ENCODE data around the gene CDKN2A.

- TF ChIP-seq CTCF (IDR thresholded peaks at IDR 0.05; ENCODE audit: borderline replicate concordance, extremely low read depth, low read length, poor library complexity, severe bottlenecking) (no peak), EZH2 (IDR thresholded peaks at IDR 0.05; ENCODE audit: borderline replicate concordance, low read depth, low read length, severe bottlenecking) (no peak)
Measured at GRCh38 chr9:21961569-21961968, 32.6 kb downstream of the CDKN2A start.

All from DND-41 (cell line).